HG03460 (cell line): ENCODE measurements around the gene MORN1.
A peak's percentile ranks its signal among the peaks of the same experiment; 100 is the strongest.

Source experiments
- ATAC-seq: cut with Tn5 transposase; IDR thresholded peaks from one replicate; pipeline ENCODE4 v1.9.1; 2021; ENCODE audit not compliant: unreplicated experiment

Gene MORN1

DNA sequence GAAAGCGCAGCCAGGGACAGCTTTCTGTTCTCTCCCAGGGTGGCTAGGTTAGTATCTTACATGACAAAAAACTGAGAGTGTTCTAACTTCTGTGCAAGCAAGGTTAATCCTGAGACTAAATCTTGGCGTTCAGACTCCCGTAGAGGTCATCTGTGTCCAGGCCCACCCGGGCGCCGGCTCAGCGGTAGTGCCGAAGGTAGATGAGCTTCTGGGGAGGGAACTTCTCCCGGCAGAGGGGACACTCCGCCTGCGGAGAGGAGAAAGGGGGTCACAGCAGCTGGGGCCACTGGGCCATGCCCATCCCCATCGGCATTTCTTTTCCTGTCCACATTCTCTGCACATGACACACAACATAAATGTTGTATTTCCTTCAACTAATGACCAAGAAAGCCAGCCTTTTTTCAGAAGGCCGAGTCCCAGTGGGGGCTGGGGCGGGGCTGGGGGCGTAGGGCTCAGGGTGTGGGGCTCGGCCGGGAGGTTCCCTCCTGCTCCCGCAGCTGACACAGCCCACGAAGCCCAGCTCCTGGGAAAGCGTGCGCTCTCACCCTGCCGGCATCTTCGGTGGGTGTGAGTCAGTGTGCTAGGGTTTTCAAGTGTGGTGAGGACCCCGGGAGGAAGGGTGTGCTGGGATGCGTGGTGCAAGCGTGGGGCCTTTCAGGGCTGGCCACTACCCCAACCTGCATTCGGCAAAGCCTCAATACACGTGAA is 14.4 kb upstream of the MORN1 start:
- no peak for ATAC-seq

DNA sequence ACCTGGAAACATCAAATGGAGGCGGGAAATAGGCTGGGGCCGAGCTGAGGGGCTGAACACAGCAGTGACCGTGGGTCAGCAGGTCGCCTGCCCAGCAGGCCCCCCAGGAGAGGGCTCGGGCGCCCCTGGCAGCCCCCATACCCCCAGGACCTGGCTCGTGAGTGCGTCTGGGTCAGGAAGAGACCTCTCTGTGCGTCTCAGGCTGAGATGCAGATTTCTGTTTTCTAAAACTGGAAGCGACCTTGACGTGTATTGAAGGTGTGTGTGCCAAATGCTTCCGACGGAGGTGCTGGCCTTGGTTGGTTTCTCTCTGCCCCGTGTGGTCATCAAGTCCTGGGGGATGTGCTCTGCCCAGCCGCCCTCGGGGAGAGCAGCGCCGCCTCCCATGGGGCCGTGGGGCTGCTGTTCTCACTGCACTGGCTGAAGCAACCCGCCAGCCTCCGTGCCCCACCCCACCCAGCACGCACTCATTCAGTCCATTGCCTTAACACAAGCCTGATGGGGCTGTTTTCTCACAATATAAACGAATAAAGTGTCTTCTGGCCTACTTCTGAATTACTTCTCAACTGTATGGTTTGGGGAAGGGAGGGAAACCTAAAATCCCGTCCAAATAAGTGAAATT is 13.6 kb upstream of the MORN1 start:
- no peak for ATAC-seq

DNA sequence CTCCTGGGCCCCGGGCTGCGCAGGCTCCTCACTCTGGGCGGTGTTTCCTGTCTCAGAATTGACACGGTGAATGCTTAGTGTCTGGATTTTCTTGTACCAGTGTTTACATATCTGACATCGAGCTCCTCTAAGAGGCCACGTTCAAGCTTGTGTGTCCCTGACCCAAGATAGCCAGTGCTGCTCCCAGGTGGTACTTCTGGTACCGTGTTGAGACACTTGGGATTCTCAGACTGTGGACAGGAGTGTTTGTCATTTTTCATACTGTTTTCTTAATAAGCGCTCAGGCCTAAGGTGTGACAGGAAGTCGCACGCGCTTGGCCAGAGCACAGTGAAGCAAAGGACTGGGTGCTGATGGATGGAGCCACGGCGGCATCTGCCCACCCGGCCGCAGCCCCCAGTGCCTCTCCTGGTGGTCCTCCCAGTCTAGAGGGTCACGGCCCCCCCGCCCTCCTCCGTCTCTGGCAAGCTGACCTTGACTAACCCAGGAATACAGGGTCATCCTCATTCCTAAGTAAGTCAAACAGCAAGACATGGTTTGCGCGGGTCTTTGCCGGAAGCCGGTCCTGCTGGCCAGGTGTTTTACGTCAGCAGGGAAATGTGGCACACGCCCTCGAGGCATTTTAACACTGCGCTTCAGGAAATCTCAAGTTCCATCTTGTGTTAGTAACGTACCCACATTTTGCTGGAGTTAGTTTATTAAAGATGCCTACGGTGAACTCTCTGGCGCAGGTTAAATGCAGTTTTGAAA is 13.0 kb upstream of the MORN1 start:
- ATAC-seq: no peak

DNA sequence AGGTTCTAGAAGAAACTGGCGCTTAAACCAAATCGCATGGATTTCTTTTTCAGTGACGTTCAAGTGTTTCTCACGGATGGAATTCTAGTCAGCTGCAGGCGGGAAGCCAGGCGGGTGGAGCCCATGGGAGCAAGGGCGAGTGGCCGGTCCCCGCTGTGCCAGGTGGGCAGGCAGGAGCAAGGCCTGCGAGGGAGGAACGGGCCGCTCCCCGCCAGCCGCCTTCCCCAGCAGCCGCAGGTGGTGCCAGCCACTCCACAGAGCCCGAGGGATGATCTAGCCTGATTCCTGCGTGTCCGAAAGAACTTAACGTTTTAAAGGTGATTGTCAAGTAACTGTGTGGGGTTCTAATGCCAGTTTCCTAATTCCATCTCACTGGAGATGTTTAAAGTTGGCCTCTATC is 11.9 kb upstream of the MORN1 start:
- no peak for ATAC-seq

DNA sequence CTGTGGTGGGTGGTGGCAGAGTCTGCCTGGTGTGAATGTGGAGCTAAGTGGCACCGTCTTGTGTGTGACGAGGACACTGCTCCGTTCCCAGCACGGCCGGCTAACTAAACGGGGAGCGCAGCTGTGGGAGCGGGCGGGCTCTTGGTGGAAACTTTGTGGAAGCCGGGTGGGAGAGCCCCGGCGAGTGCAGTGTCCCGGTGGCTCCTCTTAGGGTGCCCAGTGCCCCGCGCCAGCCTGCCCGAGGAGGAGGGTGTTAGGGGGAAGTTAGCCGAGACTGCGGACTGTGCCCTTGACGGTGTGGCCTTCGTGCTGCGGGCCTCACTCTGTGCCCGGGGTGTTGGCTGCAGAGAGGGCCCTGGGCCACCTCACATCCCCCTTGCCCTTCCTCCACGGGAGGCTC is 11.1 kb upstream of the MORN1 start:
- no peak for ATAC-seq

DNA sequence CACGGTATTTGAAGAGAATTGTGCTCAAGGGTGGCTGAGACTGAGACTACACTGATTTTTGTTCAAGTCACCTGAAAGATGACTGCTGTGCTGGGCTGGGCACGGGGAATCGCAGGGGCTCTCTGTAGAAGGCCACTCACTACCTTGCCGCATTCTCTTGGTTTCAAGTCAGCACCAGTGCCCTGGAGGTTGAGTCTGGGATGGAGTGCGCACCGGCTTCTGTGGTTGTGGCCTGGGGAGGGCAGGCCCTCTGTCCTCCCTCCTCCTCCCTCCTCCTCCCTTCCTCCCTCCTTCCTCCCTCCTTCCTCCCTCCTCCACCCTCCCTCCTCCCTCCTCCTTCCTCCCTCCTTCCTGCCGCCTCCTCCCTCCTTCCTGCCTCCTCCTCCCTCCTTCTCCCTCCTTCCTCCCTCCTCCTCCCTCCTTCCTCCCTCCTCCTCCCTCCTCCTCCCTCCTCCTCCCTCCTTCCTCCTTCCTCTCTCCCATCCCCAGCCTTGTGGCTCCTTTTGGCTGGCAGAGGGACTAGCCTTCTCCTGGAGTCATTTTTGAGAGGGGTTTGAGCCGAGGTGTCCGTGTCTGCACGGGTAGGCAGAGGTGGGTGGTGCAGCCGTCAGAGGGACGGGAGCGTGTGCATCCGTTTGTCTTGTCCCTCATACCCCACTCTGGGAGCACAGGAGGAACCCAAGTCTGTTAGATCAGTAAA is 9.7 kb upstream of the MORN1 start:
- ATAC-seq: no peak

DNA sequence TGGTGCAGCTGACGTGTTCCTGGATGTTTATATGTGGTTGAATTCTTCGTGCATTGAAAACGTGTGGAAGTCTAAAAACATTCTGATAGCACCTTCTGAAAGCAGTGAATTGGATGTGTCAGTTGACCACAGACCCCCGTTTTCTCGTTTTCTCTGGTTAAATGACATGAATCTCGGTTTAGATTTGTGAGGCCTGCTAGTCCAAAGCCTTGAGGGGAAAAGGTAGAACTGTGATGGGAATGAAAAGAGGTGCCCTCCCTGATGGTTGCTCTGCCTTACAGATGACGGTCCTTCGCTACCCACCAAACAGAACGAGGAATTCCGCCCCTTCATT is 9.2 kb upstream of the MORN1 start:
- no peak for ATAC-seq

DNA sequence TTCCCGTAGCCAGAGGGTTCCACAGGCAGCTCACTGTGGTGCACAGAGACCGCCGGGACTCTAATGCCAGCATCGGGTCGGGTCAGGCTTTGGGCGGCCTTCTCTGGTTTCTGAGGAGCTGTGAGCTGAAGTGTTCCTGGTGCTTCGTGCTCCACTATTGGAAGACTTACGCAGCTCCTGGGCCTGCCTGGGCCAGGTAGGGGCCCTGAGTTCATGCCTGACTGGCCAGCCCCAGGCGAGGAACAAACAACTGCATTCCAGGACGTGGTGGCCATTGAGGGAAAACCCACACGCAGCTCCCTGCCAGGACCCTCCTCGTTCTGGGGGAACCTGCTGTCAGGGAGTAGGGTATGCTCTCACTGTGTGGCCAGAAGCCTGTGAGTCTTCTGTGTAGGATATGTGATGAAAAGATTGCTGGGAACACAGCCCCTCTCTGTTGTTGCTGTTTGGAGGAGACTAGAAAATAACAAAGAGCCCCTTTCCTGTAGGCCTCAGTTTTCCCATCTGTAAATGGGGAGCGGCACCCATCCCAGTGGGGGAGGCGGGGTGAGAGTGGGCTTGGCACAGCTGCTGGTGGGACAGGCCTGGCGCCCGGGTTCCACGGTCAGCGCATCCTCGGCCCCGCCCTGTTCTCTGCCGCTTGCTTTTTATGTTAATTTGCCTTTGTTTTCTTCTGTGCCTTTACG is 8.7 kb upstream of the MORN1 start:
- no peak for ATAC-seq

DNA sequence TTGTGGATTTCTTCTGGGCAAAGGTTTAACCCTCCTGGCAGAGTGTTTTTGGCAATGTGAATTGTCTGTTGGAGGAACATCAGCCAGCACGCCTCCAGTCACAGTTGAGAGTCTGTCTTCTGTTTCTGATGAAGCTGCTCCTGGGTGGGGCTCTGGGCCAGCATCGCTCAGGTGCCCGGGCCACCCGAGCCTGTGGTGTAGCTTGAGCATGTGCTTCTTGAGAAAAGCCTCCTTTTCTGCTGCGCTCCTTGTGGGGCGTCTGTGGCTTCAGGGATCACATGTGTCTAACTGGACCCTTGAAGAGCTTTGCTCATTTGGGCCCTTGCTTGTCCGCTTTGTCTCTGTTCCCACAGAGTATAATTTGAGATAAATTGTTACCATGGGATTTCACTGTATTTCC is 7.5 kb upstream of the MORN1 start:
- ATAC-seq: no peak

DNA sequence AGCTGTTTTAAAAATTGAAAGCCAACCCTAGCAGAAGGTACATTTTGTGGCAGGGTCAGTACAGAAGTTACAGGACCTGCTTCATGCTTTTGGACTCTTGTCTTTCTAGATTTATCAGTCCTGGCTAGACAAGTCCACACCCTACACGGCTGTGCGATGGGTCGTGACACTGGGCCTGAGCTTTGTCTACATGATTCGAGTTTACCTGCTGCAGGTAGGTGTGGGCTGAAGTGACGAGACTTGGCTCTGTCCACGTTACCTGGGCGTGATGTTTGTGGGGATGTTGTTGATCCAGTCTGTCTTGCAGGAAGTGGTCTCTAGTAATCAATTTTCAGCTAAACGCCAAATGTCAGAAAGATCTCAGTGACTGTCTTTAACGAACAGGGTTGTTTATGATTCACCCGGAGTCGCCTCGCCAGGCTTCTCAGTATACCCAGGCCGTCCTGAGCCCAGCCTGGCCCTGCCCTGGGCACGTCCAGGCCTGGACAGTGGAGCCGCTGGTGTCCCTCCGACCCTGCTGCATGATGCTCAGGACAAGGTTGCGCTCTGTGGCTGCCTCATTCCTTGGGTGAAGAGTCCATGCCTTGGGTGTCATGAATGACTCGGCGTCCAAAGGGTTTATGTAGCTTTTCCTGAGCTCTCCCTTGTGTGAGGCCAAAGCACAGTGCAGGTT is 5.8 kb upstream of the MORN1 start:
- ATAC-seq: no peak

DNA sequence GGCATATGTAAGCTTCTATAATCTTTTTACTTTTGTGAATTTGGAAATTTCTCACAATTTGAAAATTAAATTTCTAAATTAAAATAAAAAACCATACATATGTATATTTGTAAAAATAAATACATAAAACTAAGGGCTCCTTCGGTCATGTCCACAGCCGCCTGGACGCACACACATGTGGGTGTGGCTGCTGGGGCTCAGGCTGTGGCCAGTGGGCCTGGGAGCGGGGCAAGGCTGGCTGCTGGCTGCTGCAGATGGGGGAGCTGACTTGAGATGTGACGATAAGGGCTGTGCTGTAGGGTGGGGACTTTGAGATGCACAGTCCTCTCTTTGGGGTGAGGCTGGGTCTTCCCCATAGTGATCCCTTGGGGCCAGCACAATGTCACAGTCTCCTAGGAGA is 5.1 kb upstream of the MORN1 start:
- no peak for ATAC-seq

DNA sequence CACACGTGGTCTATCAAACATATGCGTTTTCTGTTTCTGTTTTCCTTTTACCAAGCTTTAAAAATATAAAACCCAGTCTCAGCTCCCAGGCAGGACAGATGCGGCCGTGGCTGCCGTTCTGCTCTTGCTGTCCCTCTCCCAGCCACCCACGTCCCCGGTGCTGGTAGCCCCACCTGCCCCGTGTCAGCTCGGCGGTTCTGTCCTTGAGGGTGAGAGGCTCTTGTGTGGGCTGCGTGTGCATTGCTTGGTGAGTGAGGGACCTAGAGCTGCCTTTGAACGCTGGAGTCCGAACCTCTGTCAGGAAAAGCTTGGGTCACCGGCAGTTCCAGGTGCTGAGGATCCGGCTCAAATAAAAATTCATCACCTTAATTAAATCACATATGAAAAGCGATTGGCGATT is 4.7 kb upstream of the MORN1 start:
- ATAC-seq: no peak

DNA sequence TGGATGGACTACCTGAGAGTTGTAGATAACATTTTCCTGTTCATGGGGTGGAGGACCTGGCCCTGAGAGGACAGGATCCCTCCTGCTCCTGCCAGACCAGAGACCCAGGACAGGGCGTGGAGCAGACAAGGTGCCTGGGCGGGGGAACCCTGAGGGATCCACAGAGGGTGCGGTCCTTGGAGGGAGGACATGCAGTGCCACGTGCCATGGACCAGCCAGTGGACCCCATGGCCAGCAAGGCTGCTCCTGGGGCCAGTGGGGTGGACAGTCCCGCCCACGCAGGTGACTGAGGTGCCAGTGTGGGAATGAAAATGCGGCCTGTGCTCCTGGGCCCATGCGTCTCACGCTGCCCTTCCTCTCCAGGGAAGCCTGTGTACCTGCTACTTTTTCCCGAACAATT is 3.9 kb upstream of the MORN1 start:
- no peak for ATAC-seq

DNA sequence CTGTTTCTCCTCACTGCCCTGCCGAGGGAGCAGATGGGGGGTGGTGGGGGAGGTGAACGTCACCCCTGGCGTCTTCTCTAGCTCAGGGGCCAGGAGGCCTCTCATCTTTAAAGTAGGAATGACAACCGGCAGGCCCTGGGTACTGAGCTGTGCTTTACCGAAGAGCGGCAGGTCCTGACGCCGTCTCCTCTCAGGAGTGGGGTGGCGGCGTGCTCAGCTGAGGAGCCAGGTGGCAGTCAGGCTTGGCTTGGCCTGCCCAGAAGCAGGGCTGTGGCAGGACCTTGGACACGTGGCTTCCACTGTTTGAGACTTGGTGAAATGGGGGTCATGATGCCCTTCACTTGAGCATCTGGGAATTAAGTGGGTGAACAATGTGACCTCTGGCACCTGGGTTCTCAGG is 3.4 kb upstream of the MORN1 start:
- no peak for ATAC-seq

DNA sequence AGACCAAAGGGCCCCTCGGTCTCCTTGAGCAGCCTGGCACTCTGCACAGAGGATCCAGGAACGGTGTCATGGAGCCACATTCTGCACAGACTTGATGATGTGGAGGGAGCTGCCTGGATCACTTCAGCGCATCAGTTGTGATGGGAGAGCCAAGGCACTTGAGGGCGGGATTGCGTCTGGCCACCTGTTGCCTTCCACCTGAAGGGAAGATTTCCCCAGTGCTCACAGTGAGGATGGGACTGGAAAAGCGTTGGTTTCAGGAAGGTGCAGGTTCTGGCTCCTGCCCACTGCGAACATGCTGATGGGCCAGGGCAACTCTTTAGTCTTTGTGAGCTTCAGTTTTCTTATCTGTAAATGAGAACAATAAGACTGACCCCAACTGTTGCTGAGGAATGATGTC is 2.9 kb upstream of the MORN1 start:
- no peak for ATAC-seq

DNA sequence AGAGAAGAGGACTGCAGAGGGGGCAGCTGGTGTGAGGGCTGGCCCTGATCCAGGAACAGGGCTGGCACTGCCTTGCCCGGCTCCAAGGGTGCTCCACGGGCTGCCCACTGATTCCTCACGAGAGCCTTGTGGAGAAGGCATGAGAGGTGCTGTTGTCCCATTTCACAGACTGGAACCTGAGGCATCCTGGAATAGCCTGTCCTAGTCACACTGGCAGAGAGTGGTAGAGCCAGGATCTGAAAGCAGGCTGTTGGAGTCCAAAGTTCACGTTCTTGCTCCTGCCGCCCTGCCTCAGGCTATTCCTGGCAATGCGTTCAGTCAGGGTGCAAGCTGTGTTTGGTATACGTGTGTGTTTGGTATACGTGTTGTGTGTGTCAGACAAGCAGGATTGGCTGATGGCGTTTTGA is 2.1 kb upstream of the MORN1 start:
- no peak for ATAC-seq

DNA sequence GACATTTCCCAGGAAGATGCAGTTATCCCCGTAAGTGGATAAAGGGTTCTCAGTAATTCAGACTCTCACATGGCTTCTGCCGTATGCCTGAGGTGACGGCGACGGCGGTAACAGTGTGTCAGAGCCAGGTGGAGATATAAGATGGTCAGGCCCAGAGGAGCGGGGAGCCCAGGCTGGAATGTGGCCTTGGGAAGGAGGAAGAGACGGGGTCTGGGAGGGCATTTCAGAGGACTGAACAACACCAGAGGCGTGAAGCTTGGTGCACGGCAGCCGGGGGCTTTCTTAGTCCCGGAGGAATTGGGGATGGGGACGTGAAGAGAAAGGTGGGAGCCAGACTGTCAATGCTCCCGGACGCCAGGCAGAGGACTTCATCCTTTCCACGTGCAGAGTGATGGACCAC is 1.3 kb upstream of the MORN1 start:
- no peak for ATAC-seq

DNA sequence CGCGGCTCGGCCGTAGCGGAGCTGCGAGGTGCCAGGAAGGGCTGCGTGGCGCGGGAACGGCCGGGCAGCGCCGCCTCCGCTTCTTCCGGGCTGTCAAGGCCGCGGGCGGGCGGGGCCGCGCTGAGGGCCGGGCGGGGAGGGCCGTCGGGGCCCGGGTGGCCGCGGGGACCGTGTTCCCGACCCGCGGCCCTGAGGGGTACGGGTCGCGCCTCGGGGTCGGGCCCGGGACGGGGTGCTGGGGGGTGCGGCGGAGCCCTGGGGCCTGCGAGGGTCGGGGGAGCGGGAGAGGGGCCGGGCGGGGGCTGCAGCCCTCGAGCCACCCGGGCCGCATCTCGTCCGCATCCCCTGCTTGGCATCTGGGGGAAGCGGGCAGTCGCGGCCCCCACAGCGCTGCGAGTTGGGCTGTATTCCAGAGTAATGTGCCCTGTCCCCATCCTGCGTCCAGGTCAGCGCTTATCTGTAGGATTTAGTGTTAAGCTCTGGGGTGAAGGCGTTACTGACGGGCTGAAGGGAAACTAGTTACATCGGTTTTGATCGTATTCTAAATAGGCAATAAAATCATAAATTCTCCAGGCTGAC is 666 bp upstream of the MORN1 start:
- ATAC-seq: peak; percentile 7

DNA sequence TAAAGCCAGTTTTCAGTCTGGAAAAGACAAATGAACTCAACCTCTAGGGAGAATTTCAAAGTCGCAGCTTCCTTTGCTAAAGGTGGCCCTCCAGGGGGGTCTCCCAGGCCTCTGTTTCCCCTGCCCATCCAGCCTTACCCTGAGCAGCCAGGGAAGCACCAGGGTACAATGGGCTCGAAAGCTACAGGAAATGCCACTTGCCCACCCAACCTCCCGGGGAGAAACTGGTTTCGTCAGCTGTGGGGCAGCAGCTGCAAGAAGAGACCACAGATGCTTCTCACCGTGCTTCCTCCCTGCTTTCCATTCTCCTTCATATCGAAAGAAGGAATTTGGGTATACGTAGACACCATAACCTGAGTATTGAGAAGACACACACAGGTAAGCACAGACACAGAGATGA is 1.7 kb downstream of the MORN1 start:
- no peak for ATAC-seq
